K562 (cell line): Measurements from ENCODE around the gene RNASE8. TPM values are rescaled to one million over a fixed set of nuclear protein-coding genes. Genes with fewer than 3 reads are reported as not detected.

ENCODE experiments used
- ATAC-seq: fragments of 200-7000 bp; cut with Tn5 transposase; 3 replicates; pipeline ENCODE4 v1.9.1; 2020; ENCODE audit warnings: moderate library complexity
- BruUV-seq: library from RNA; stranded (reverse); fragments of 400-500 nt; replicated peaks from 2 replicates; lab custom pipeline; 2021; lab: Mats Ljungman, UMichigan
- CTCF ChIA-PET: fragments of 300-600 bp; formaldehyde crosslinking; extraction: SDS; loops from one replicate; lab custom pipeline; 2021; ENCODE audit warnings: low intra/inter-chr PET ratio; lab: Yijun Ruan, JAX
- POLR2A ChIA-PET: fragments of 300-600, 350-650 bp; sonication (Branson Sonifier 250); formaldehyde crosslinking; extraction: SDS; loops from one replicate; lab custom pipeline; 2021; ENCODE audit warnings: antibody characterized with exemption, inconsistent platforms; lab: Yijun Ruan, JAX
- DNase-seq, 4 experiments: peaks; one replicate each; pipeline versions ENCODE4 v3.0.0 to v3.0.0-alpha.2; 2011 to 2018; ENCODE audit warnings: low spot score in 3 of 4, mixed read lengths in 3 of 4; ENCODE audit errors: extremely low read depth in 1 of 4
- FAIRE-seq: peaks from 2 replicates; lab custom pipeline; 2011; peaks lifted over from hg19 to GRCh38; lab: Jason Lieb, UNC
- H2AFZ ChIP-seq: 2 replicates; pipeline ENCODE4 v1.6.0; 2011; ENCODE audit warnings: low read depth, low read length, control low read depth, inconsistent platforms
- H3K27ac ChIP-seq: fragments of 200-600 bp; 3 replicates; pipeline ENCODE4 v1.8.0; 2011; ENCODE audit warnings: low read depth, mild to moderate bottlenecking, control low read depth, inconsistent platforms, low read length, moderate library complexity, mixed read lengths; ENCODE audit errors: extremely low read depth
- H3K27me3 ChIP-seq, 2 experiments: fragments of 300-600 bp in 1 of 2; 2 replicates in 1 of 2; 3 replicates in 1 of 2; pipeline versions ENCODE4 v1.6.0 to v1.8.0; 2011; ENCODE audit warnings: inconsistent platforms in 2 of 2, low read length in 2 of 2, mild to moderate bottlenecking in 1 of 2, mixed read lengths in 1 of 2, moderate library complexity in 1 of 2; ENCODE audit not compliant: control insufficient read depth in 2 of 2, insufficient read depth in 2 of 2
- H3K36me3 ChIP-seq: fragments of 300-600 bp; 3 replicates; pipeline ENCODE4 v1.8.0; 2011; ENCODE audit warnings: mild to moderate bottlenecking, low read length, inconsistent platforms; ENCODE audit not compliant: control insufficient read depth, insufficient read depth
- H3K4me1 ChIP-seq, 2 experiments: fragments of 200-600 bp in 1 of 2; replicated peaks in 1 of 2; 2 replicates in 1 of 2; 3 replicates in 1 of 2; pipeline versions ENCODE4 v1.5.1 to v1.8.0; 2011; ENCODE audit warnings: inconsistent platforms in 2 of 2, low read length in 2 of 2, mild to moderate bottlenecking in 1 of 2, mixed read lengths in 1 of 2, moderate library complexity in 1 of 2; ENCODE audit not compliant: control insufficient read depth in 2 of 2, insufficient read depth in 2 of 2
- H3K4me2 ChIP-seq: 2 replicates; pipeline ENCODE4 v1.6.1; 2011; ENCODE audit warnings: low read length, control low read depth, inconsistent platforms, mixed read lengths; ENCODE audit not compliant: insufficient read depth
- H3K4me3 ChIP-seq: fragments of 200-600 bp; sonication (generic), shearing (Covaris generic); 2 replicates; pipeline ENCODE4 v1.5.1; 2016; ENCODE audit warnings: control low read depth, inconsistent platforms
- H3K79me2 ChIP-seq: fragments of 200-600 bp; 3 replicates; pipeline ENCODE4 v1.8.0; 2011; ENCODE audit warnings: low read length, inconsistent platforms; ENCODE audit not compliant: control insufficient read depth, insufficient read depth
- H3K9ac ChIP-seq, 2 experiments: 2 replicates each; pipeline versions ENCODE4 v1.6.0 to v1.6.1; 2011; ENCODE audit warnings: low read depth in 2 of 2, low read length in 2 of 2, control low read depth in 1 of 2, inconsistent platforms in 1 of 2, mild to moderate bottlenecking in 1 of 2, mixed read lengths in 1 of 2; ENCODE audit not compliant: insufficient read depth in 1 of 2
- H3K9me1 ChIP-seq: one replicate; pipeline ENCODE4 v1.6.0; 2011; ENCODE audit warnings: inconsistent platforms, mild to moderate bottlenecking, low read length, moderate library complexity; ENCODE audit not compliant: control insufficient read depth, insufficient read depth
- H3K9me3 ChIP-seq: replicated peaks from 2 replicates; pipeline ENCODE4 v1.5.1; 2011; ENCODE audit warnings: low read depth, low read length, inconsistent platforms; ENCODE audit not compliant: control insufficient read depth, insufficient read depth
- H4K20me1 ChIP-seq: replicated peaks from 2 replicates; pipeline ENCODE4 v1.6.1; 2011; ENCODE audit warnings: low read length, inconsistent platforms, mixed read lengths; ENCODE audit not compliant: control insufficient read depth, insufficient read depth
- AFF1 ChIP-seq, 2 experiments: fragments of 450-650 bp; IDR thresholded peaks; 2 replicates each; pipeline ENCODE4 v1.6.1; 2018; ENCODE audit warnings: mild to moderate bottlenecking in 2 of 2, low read depth in 1 of 2; ENCODE audit not compliant: partially characterized antibody in 2 of 2
- ETV6 ChIP-seq, 3 experiments: fragments of 150-350 bp in 1 of 3; sonication (generic) in 1 of 3; formaldehyde crosslinking in 1 of 3; IDR thresholded peaks; 2 replicates each; pipeline versions ENCODE4 v1.6.1 to v1.8.0; 2014 to 2022; ENCODE audit warnings: borderline replicate concordance in 2 of 3, low read depth in 2 of 3, antibody characterized with exemption in 1 of 3, low read length in 1 of 3, mild to moderate bottlenecking in 1 of 3, missing genetic modification reagents in 1 of 3
- FOXP1 ChIP-seq: sonication (generic); formaldehyde crosslinking; IDR thresholded peaks from 2 replicates; pipeline ENCODE4 v1.8.0; 2022; ENCODE audit warnings: mild to moderate bottlenecking, missing genetic modification reagents
- POLR2AphosphoS2 ChIP-seq: IDR thresholded peaks from 2 replicates; pipeline ENCODE4 v1.6.1; 2012; ENCODE audit warnings: low read length, improper control_type of control experiment
- POLR3A ChIP-seq: IDR thresholded peaks from 2 replicates; pipeline ENCODE4 v1.6.1; 2011; ENCODE audit warnings: borderline replicate concordance, mild to moderate bottlenecking, moderate library complexity; ENCODE audit not compliant: insufficient read length, insufficient read depth; ENCODE audit errors: extremely low read depth
- RFX5 ChIP-seq: IDR thresholded peaks from 2 replicates; pipeline ENCODE4 v1.6.1; 2011; ENCODE audit warnings: low read depth, mild to moderate bottlenecking, improper control_type of control experiment, low read length
- SMAD4 ChIP-seq: fragments of 250-450 bp; sonication (Bioruptor Pico); conservative IDR thresholded peaks from 2 replicates; pipeline ENCODE4 v1.8.0; 2021; ENCODE audit warnings: inconsistent platforms, mild to moderate bottlenecking, moderate library complexity
- SP1 ChIP-seq: sonication (generic); formaldehyde crosslinking; IDR thresholded peaks from 2 replicates; pipeline ENCODE4 v1.8.1; 2022; ENCODE audit warnings: mild to moderate bottlenecking, missing genetic modification reagents
- ZFP1 ChIP-seq: fragments of 450-650 bp; formaldehyde crosslinking; IDR thresholded peaks from 2 replicates; pipeline ENCODE4 v1.4.0; 2020; ENCODE audit warnings: mild to moderate bottlenecking, mixed read lengths
- ZKSCAN8 ChIP-seq: fragments of 200-800 bp; sonication (Bioruptor generic); IDR thresholded peaks from 2 replicates; pipeline ENCODE4 v1.6.1; 2016; ENCODE audit warnings: missing genetic modification characterization, missing compliant biosample characterization
- ZNF143 ChIP-seq: sonication (generic); formaldehyde crosslinking; IDR thresholded peaks from 2 replicates; pipeline ENCODE4 v1.9.0; 2022; ENCODE audit warnings: mild to moderate bottlenecking, missing genetic modification reagents
- ZNF232 ChIP-seq: sonication (generic); formaldehyde crosslinking; IDR thresholded peaks from 2 replicates; pipeline ENCODE4 v1.8.0; 2022; ENCODE audit warnings: mild to moderate bottlenecking, missing genetic modification reagents
- ZNF41 ChIP-seq: fragments of 250-450 bp; sonication (Bioruptor Pico); conservative IDR thresholded peaks from 2 replicates; pipeline ENCODE4 v1.4.0; 2020; ENCODE audit warnings: mild to moderate bottlenecking
- WGBS: fragments of 100-300 bp; shearing (Covaris generic); methylation state at CpG from one replicate; pipeline ENCODE4 v1.1.6; 2016; ENCODE audit warnings: low coverage, mixed read lengths; ENCODE audit not compliant: insufficient coverage; ENCODE audit errors: missing lambda C conversion rate; 5-methylcytosine and 5-hydroxymethylcytosine counted together
- in situ Hi-C: fragments of 300-500 bp; cut with MboI; formaldehyde crosslinking; loops from 4 replicates; pipeline ENCODE4 v1.15.0; 2018; ENCODE audit warnings: inconsistent platforms, mixed read lengths
- intact Hi-C: fragments of 100-400 bp; cut with micrococcal nuclease; formaldehyde crosslinking; loops from 2 replicates; pipeline ENCODE4 v1.14.2; 2022
- polyA plus RNA-seq, 8 experiments: library from polyadenylated mRNA; depleted of rRNA in 4 of 8; stranded (reverse) in 5 of 8; unstranded in 3 of 8; fragments of >200 nt; fragmentation: Nextera tagmentation in 2 of 8; fragmentation: Illumina TruSeq in 1 of 8; extraction: Ambion mirVana in 2 of 8; extraction: Trizol in 1 of 8; gene quantifications; 2 replicates each; pipeline versions ENCODE4 v1.2.1 to v1.2.3, GENCODE V29; 2011 to 2014; ENCODE audit warnings: inconsistent platforms in 1 of 8, missing spikeins in 1 of 8
- total RNA-seq, 7 experiments: library from RNA; depleted of rRNA in 6 of 7; stranded (reverse); fragments of >200 nt in 6 of 7; fragmentation: Illumina TruSeq in 2 of 7; extraction: Trizol in 2 of 7; gene quantifications; 2 replicates each; pipeline versions ENCODE4 v1.2.1 to v1.2.3, GENCODE V29; 2011 to 2021; ENCODE audit warnings: low replicate concordance in 1 of 7
- TF ChIP-seq, protein P1 (sequence below): fragments of 450-650 bp; formaldehyde crosslinking; IDR thresholded peaks from 2 replicates; pipeline ENCODE4 v1.4.0; 2022; ENCODE audit warnings: missing genetic modification characterization
- TF ChIP-seq, protein P2 (sequence below): IDR thresholded peaks from 2 replicates; pipeline ENCODE4 v1.6.1; 2011; ENCODE audit not compliant: insufficient read length; ENCODE audit errors: extremely low read depth

The RNASE8 gene
- total and polyA plus RNA-seq, 9 of the 15 experiments (the other 6 are each of a cell fraction or from before 2014, with no cell fraction given) = not detected

GRCh38 chr14:21032326-21033132, 25.1 kb upstream of the RNASE8 start:
- H3K4me3 ChIP-seq = no peak overlapping the region
- DNase-seq (no peak), ATAC-seq (no peak), FAIRE-seq (no peak)
- H3K27ac ChIP-seq = no peak overlapping the region
- no peak overlapping the region; a peak in 1 of 4 replicates for H3K9ac ChIP-seq
- no peaks in the 10 kb centered on the region for H3K79me2 ChIP-seq
- H3K9me1 ChIP-seq = no peaks in the 10 kb centered on the region
- H4K20me1 ChIP-seq = no peaks in the 10 kb centered on the region
- POLR2A ChIA-PET = interaction anchor here (0.6 to 1.3 kb wide), 2 partner anchors 13 to 1220 kb away, joined by 3 read pairs; no protein-coding TSS in a partner anchor
- H3K27me3 ChIP-seq = no peaks in the 10 kb centered on the region
- H2AFZ ChIP-seq = no peak overlapping the region
- WGBS = 28% methylated on average over 5 of the region's 5 CpGs
- no peaks in the 10 kb centered on the region for H3K36me3 ChIP-seq
- BruUV-seq = no TSS peak
- no peak overlapping the region for H3K4me2 ChIP-seq
- intact Hi-C loops = no loop called here
- H3K4me1 ChIP-seq = peaks cover 0 to 9% of the 10 kb centered on the region in 2 experiments; a peak in 3 of 5 replicates
- in situ Hi-C loops = no loop called here
- CTCF ChIA-PET = no interaction called here
- H3K9me3 ChIP-seq = no peaks in the 10 kb centered on the region
- no peak for TF ChIP-seq ZKSCAN8 (CRISPR knock-in tag)
- TF ChIP-seq SMAD4 = no peak
- TF ChIP-seq SP1 = no peak
- TF ChIP-seq, protein P1, sequence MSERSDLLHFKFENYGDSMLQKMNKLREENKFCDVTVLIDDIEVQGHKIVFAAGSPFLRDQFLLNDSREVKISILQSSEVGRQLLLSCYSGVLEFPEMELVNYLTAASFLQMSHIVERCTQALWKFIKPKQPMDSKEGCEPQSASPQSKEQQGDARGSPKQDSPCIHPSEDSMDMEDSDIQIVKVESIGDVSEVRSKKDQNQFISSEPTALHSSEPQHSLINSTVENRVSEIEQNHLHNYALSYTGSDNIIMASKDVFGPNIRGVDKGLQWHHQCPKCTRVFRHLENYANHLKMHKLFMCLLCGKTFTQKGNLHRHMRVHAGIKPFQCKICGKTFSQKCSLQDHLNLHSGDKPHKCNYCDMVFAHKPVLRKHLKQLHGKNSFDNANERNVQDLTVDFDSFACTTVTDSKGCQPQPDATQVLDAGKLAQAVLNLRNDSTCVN (CRISPR knock-in tag) = no peak
- TF ChIP-seq ZNF143 = no peak
- TF ChIP-seq RFX5 = no peak
- TF ChIP-seq, protein P2, sequence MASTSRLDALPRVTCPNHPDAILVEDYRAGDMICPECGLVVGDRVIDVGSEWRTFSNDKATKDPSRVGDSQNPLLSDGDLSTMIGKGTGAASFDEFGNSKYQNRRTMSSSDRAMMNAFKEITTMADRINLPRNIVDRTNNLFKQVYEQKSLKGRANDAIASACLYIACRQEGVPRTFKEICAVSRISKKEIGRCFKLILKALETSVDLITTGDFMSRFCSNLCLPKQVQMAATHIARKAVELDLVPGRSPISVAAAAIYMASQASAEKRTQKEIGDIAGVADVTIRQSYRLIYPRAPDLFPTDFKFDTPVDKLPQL = no peak
- no peak for TF ChIP-seq ZNF41
- TF ChIP-seq POLR2AphosphoS2 = no peak
- TF ChIP-seq ZNF232 (CRISPR knock-in tag) = no peak
- TF ChIP-seq FOXP1 (CRISPR knock-in tag) = no peak
- no peak for TF ChIP-seq ETV6 (IDR thresholded peaks at IDR 0.05; ENCODE audit: borderline replicate concordance in 1 of 2, low read depth in 2 of 2, low read length in 1 of 2)
- TF ChIP-seq ETV6 (CRISPR knock-in tag; IDR thresholded peaks at IDR 0.05; ENCODE audit: borderline replicate concordance) = no peak
- TF ChIP-seq POLR3A = no peak
- TF ChIP-seq AFF1 (IDR thresholded peaks at IDR 0.05; ENCODE audit: low read depth in 1 of 2, partially characterized antibody in 2 of 2) = no peak
- TF ChIP-seq ZFP1 (CRISPR knock-in tag) = no peak
